GM19043 (cell line): ENCODE data around the gene CCDC106.

Experiments
- ATAC-seq: cut with Tn5 transposase; IDR thresholded peaks from one replicate; pipeline ENCODE4 v1.9.1; 2021; ENCODE audit warnings: low read depth; ENCODE audit not compliant: unreplicated experiment

Gene CCDC106

DNA sequence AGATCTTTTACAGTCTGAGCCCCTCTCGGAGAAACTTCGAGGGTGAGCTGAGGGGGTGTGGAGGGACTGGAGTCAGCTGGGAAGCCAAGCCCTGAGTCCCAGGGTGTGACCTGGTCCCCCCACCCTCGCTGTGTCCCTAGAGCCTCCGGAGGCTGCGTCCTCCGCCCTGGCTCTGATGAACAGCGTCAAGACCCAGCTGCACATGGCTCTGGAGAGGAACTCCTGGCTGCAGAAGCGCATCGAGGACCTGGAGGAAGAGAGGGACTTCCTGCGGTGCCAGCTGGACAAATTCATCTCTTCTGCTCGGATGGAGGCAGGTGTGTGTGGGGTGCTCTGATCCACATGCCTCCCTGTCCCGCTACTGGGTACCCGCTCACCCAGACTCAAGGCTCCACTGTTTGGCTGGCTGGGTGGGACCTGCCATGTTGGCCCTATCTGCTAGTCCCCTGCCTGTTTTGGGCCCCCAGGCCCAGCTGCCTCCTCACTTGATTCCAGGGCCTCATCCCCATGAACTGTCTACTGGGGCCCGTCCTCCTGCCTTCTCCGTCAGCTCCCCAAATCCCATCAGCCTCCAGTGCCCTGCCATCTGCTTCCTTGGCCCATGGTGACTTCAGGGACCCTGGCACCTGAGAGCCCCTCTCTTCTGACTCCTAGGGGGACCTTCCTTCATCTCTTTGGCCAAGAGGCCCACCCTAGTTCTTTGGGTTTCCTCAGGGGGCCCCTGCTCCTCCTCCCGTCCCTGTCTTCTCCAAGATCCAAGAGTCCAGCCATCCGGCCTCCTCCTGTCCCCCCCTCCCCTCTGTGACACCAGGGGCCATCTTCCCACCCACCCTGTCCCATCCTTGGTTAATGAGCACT lies 1.5 kb downstream of the CCDC106 start:
- no peak for ATAC-seq

GRCh38 chr19:55650126-55650557 lies 2.1 kb downstream of the CCDC106 start:
- ATAC-seq: no peak

- ATAC-seq: no peak
These were observed 2.7 kb downstream of the CCDC106 start for GRCh38 chr19:55650602-55651230.

GRCh38 chr19:55651236-55651635 lies 3.2 kb downstream of the CCDC106 start:
- no peak for ATAC-seq

- no peak for ATAC-seq
These were observed 4.5 kb downstream of the CCDC106 start for GRCh38 chr19:55652311-55653128.

DNA sequence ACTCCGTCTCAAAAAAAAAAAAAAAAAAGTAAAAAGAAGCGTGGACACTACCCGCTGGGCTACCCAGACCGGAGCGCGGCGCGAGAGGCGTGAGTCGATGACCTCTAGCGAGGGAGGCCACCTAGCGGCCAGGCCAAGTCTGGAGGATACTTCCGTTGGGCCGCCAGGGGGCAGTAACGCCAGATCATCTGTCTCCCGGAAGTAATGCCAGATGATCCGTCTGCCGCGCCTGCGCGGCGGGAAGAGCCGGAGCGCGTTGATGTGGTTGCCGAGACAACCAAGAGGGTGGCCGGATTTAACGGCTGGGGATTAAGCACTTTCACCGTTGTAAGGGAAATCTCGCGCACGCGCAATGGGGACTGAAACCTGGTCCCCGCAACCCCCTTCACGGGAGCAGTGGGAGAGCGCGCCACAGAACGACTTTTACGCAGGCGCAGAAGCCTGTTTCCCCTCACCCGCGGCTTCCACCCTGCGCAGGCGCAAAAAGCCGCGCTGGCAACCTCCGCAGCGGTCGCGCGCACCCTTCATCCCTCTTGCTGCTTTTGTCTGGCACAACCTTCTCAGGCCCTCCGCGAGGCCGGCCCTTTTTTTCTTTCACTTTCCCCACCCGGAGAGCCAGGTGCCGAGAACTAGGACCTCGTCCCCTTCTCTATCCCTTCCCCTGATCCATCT lies 5.8 kb downstream of the CCDC106 start:
- peak; percentile 37 for ATAC-seq

- peak; percentile 45 for ATAC-seq
These were observed 6.4 kb downstream of the CCDC106 start for GRCh38 chr19:55654323-55654867.

GRCh38 chr19:55654868-55655647 lies 7.0 kb downstream of the CCDC106 start, which contains the start of gene U2AF2:
TSS of gene U2AF2 (plus strand) at chr19:55655035. CDS start at chr19:55655105, 70 bp downstream.
- ATAC-seq: peak; percentile 31

DNA sequence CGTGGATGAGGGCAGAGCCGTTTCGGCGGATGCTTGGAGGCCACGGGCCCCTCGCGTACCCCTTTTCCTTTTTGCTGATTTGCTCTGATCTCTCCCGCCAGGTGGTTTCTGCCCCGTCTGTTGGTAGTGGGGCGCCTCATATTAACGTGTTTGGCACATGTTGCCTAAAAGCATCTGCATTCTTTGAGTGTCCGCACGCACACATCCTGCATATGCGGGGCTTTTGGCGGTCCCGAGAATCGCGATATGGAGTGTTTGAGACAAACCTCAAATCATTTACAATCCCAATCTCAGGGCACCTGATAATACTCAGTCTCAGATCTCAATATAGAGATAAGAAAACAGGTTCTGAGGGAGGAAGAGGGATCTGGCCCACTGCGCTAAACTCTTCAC lies 7.6 kb downstream of the CCDC106 start:
- no peak for ATAC-seq

DNA sequence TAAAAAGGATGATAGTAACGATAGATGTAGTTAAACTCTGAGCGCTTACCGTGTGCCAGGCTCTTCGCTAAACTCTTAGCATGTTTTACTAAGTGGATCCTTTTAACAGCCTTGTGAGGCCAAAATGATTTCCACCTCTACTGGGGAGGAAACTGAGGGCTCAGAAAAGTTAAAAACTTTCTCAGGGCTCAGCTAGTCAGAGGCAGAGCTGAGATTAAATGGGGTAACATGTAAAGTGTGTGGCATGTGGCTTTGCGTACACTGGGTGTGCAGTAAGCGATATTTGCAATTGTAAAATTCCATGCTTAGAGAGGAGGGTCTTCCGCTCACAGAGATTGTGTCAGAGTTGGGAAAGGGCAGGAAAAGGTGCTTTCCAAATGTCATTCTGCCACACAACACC lies 8.5 kb downstream of the CCDC106 start:
- no peak for ATAC-seq

DNA sequence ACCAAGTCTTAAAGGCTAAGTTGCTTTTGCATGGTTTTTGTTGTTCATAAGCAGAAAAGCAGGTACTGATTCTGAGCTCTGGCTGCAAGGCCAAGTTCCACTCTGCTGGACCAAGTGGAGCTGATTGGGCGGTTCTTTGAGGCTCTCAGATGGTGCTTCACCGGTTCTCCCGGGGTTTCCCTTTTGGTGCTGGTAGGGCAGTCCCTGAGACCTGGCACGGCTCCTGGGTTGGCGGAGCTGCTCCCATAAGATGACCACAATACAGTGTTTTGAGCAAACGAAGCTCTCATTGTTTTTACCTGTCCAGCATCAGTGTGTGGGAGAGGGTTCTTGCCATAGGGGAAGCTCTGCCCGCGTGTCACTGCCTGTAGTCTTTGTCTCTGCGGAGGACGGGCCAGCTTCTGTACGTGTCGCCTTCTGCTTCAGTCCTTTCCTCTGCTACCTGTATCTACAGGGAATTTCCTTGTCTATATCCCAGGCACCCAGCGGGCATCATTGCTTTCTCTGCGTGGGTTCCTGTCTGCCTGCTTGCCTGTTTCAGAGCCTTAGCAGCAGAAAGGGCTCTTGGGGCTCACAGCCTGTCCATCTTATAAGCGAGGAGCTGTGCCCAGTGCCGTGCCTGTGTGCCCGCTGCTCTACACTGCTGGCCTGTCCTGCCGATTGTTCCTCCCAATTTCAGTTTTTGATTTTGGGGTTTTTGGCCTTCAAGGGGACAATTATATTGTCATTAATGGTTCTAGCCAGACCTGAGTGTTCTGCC lies 9.2 kb downstream of the CCDC106 start:
- ATAC-seq: no peak

DNA sequence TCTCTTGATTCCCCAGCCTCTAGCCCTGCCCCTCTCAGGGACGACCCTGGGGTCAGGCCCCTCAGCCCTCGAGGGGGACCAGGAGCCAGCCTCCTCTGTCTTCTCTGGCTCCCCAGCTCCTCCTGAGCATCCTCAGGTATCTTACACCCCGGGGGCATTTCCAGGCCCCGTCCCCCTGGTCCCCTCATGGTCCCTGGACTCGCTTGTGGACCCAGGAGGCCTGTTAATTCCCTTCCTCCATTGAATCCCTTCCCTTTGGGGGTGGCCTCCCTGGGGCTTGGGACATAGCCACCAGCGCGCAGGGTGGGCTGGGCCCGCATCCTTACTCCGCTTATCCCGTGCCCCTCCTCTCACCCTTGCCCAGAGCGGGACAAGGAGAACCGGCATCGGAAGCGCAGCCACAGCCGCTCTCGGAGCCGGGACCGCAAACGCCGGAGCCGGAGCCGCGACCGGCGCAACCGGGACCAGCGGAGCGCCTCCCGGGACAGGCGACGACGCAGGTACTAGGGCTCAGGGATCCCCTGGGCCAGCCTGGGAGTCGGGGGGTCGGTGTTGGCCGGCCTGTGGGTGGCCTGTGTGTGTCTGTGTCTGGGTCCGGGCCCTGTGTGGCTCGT lies 10.9 kb downstream of the CCDC106 start:
- no peak for ATAC-seq

DNA sequence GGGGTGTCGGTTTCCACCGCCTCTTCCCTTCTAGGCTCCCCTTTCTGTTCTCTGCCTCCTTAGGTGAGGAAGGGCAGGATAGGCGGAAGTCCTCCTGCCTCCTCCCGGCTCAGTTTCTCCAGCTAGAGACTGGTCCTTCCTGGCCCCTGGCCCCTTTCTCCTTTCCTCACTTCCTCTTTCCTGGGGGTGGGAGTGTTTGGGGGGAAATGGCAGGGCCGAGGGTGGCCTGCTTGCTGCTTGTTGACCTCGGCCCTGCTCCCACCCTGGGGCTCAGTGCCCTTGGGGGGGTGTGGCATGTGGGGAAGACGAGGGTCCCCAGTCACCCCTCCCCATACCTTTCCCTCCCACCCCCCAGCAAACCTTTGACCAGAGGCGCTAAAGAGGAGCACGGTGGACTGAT lies 11.8 kb downstream of the CCDC106 start:
- no peak for ATAC-seq

- ATAC-seq: no peak
These were observed 12.4 kb downstream of the CCDC106 start for GRCh38 chr19:55660404-55660803.

DNA sequence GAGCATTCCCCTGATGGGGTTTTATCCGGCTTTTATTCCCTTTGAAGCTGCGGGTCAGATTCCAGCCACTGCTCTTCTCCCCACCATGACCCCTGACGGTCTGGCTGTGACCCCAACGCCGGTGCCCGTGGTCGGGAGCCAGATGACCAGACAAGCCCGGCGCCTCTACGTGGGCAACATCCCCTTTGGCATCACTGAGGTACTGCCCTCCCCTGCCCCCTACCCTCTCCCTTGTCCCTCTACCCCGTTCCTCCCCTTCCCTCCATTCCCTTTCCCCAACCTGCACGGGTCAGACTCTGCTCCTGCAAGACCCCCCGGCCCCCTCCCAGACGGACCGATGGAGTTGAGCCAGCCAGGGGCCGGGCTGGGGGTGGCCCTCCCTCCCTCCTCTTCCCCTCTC lies 13.0 kb downstream of the CCDC106 start:
- no peak for ATAC-seq

- ATAC-seq: no peak
These were observed 13.8 kb downstream of the CCDC106 start for GRCh38 chr19:55661826-55662225.

- no peak for ATAC-seq
These were observed 16.0 kb downstream of the CCDC106 start for GRCh38 chr19:55663846-55664536.
